Endothelial cell of umbilical vein (primary cell): ENCODE measurements around the gene TNIP3. TPM values are rescaled to one million over a fixed set of nuclear protein-coding genes. Genes with fewer than 3 reads are reported as not detected.

ENCODE experiments used
- BruUV-seq: library from RNA; stranded (reverse); fragments of 400-500 nt; replicated peaks from 2 replicates; lab custom pipeline; 2021; lab: Mats Ljungman, UMichigan
- CTCF ChIA-PET: fragments of 300-600, 350-600 bp; sonication (Branson Sonifier 250); formaldehyde crosslinking; loops from one replicate; lab custom pipeline; 2021; ENCODE audit warnings: antibody characterized with exemption, inconsistent platforms; lab: Charles Lee
- POLR2A ChIA-PET: fragments of 300-600, 350-600 bp; sonication (Branson Sonifier 250); formaldehyde crosslinking; loops from one replicate; lab custom pipeline; 2021; ENCODE audit warnings: antibody characterized with exemption, inconsistent platforms; lab: Charles Lee
- DNase-seq: peaks from one replicate; pipeline ENCODE4 v3.0.0-alpha.2; 2011; ENCODE audit warnings: low read depth, low spot score
- FAIRE-seq: peaks from 2 replicates; lab custom pipeline; 2011; peaks lifted over from hg19 to GRCh38; lab: Jason Lieb, UNC
- H2AFZ ChIP-seq: 2 replicates; pipeline ENCODE4 v1.6.0; 2012; ENCODE audit warnings: low read depth, low read length, control low read depth, inconsistent platforms
- H3K27ac ChIP-seq: 2 replicates; pipeline ENCODE4 v1.5.1; 2011; ENCODE audit warnings: low read depth, mild to moderate bottlenecking, control low read depth, low read length, moderate library complexity; ENCODE audit not compliant: insufficient read depth
- H3K27me3 ChIP-seq, 2 experiments: 2 replicates each; pipeline versions ENCODE4 v1.6.0 to v1.6.1; 2011; ENCODE audit warnings: low read length in 2 of 2, mixed read lengths in 1 of 2; ENCODE audit not compliant: control insufficient read depth in 2 of 2, insufficient read depth in 2 of 2
- H3K36me3 ChIP-seq, 2 experiments: 2 replicates in 1 of 2; 3 replicates in 1 of 2; pipeline ENCODE4 v1.5.1; 2011; ENCODE audit warnings: low read length in 2 of 2, mild to moderate bottlenecking in 1 of 2, moderate library complexity in 1 of 2; ENCODE audit not compliant: control insufficient read depth in 2 of 2, insufficient read depth in 2 of 2; ENCODE audit errors: extremely low read depth in 1 of 2
- H3K4me1 ChIP-seq: 3 replicates; pipeline ENCODE4 v1.5.1; 2011; ENCODE audit warnings: mild to moderate bottlenecking, low read length; ENCODE audit not compliant: control insufficient read depth, insufficient read depth; ENCODE audit errors: extremely low read depth
- H3K4me2 ChIP-seq: 2 replicates; pipeline ENCODE4 v1.6.1; 2011; ENCODE audit warnings: low read length, control low read depth, mixed read lengths; ENCODE audit not compliant: insufficient read depth
- H3K4me3 ChIP-seq, 3 experiments: fragments of 200-600 bp in 1 of 3; sonication (generic), shearing (Covaris generic) in 1 of 3; replicated peaks in 1 of 3; 2 replicates each; pipeline ENCODE4 v1.5.1; 2011 to 2016; ENCODE audit warnings: control low read depth in 3 of 3, low read length in 3 of 3, mild to moderate bottlenecking in 2 of 3, inconsistent platforms in 1 of 3, low read depth in 1 of 3, moderate library complexity in 1 of 3; ENCODE audit not compliant: insufficient read depth in 1 of 3
- H3K79me2 ChIP-seq: 2 replicates; pipeline ENCODE4 v1.6.0; 2012; ENCODE audit warnings: low read length, inconsistent platforms; ENCODE audit not compliant: control insufficient read depth, insufficient read depth
- H3K9ac ChIP-seq: replicated peaks from 2 replicates; pipeline ENCODE3; 2011; ENCODE audit warnings: low read length, control low read depth; ENCODE audit not compliant: insufficient read depth; ENCODE audit errors: extremely low read depth
- H3K9me1 ChIP-seq: replicated peaks from 3 replicates; pipeline ENCODE4 v1.6.0; 2011; ENCODE audit warnings: mild to moderate bottlenecking, low read length; ENCODE audit not compliant: control insufficient read depth, insufficient read depth; ENCODE audit errors: extremely low read depth
- H3K9me3 ChIP-seq: replicated peaks from 2 replicates; pipeline ENCODE4 v1.5.1; 2012; ENCODE audit warnings: low read length, inconsistent platforms; ENCODE audit not compliant: control insufficient read depth, insufficient read depth
- H4K20me1 ChIP-seq: replicated peaks from 2 replicates; pipeline ENCODE3; 2011; ENCODE audit warnings: mild to moderate bottlenecking, low read length; ENCODE audit not compliant: control insufficient read depth, insufficient read depth; ENCODE audit errors: extremely low read depth
- EZH2 ChIP-seq: IDR thresholded peaks from 2 replicates; pipeline ENCODE4 v1.6.1; 2012; ENCODE audit warnings: borderline replicate concordance, low read depth, mild to moderate bottlenecking, moderate library complexity, low read length, inconsistent platforms; ENCODE audit not compliant: severe bottlenecking
- FOS ChIP-seq: IDR thresholded peaks from 2 replicates; pipeline ENCODE4 v1.6.1; 2011; ENCODE audit warnings: mild to moderate bottlenecking, low read length, moderate library complexity, borderline replicate concordance; ENCODE audit not compliant: insufficient read depth
- GATA2 ChIP-seq: IDR thresholded peaks from 2 replicates; pipeline ENCODE4 v1.7.0; 2011; ENCODE audit warnings: low read depth, mild to moderate bottlenecking, moderate library complexity, mixed read lengths, low read length; ENCODE audit not compliant: insufficient read length, insufficient read depth
- JUN ChIP-seq: IDR thresholded peaks from 2 replicates; pipeline ENCODE4 v1.6.1; 2011; ENCODE audit warnings: borderline replicate concordance, low read depth; ENCODE audit not compliant: insufficient read length, insufficient read depth
- MYC ChIP-seq: IDR thresholded peaks from one replicate; pipeline ENCODE4 v1.6.1; 2011; ENCODE audit warnings: mild to moderate bottlenecking, low read depth, low read length
- POLR2A ChIP-seq: IDR thresholded peaks from 2 replicates; pipeline ENCODE4 v1.6.1; 2012; ENCODE audit warnings: low read depth, mild to moderate bottlenecking, control low read depth, low read length
- POLR2AphosphoS5 ChIP-seq: IDR thresholded peaks from 2 replicates; pipeline ENCODE4 v1.6.1; 2012; ENCODE audit warnings: low read depth, mild to moderate bottlenecking, control low read depth, low read length, moderate library complexity; ENCODE audit not compliant: insufficient read depth
- dilution Hi-C: fragments of 300-500 bp; cut with MboI; formaldehyde crosslinking; loops from one replicate; pipeline ENCODE4 v1.15.0; 2019; ENCODE audit warnings: low sequenced_read_pairs; ENCODE audit not compliant: extremely low pct_ligation_motif_present
- intact Hi-C: fragments of 100-400 bp; cut with micrococcal nuclease; formaldehyde crosslinking; loops from one replicate; pipeline ENCODE4 v1.10.0; 2022
- polyA plus RNA-seq, 4 experiments: library from polyadenylated mRNA; depleted of rRNA in 3 of 4; stranded (reverse) in 3 of 4; unstranded in 1 of 4; fragments of >200 nt; gene quantifications; 2 replicates each; pipeline versions ENCODE4 v1.2.1 to v1.2.3, GENCODE V29; 2011 to 2012; ENCODE audit warnings: missing spikeins in 1 of 4
- total RNA-seq: library from RNA; stranded (reverse); gene quantifications from 2 replicates; pipeline ENCODE4 v1.2.3, GENCODE V29; 2021
- TF ChIP-seq, protein P1 (sequence below): IDR thresholded peaks from 2 replicates; pipeline ENCODE4 v1.6.1; 2011; ENCODE audit not compliant: insufficient read depth, insufficient read length
- TF ChIP-seq, protein P2 (sequence below), 2 donors: IDR thresholded peaks; 1 replicate in 1 of 2; 2 replicates in 1 of 2; pipeline ENCODE4 v1.5.1; 2011; ENCODE audit warnings: low read length in 2 of 2, mild to moderate bottlenecking in 2 of 2, moderate library complexity in 2 of 2, control low read depth in 1 of 2, inconsistent platforms in 1 of 2, low read depth in 1 of 2; ENCODE audit not compliant: insufficient read depth in 1 of 2; ENCODE audit errors: extremely low read depth in 1 of 2

The TNIP3 gene
- total and polyA plus RNA-seq, 2 donors (not counting 3 experiments of a cell fraction or from before 2014, with no cell fraction given): not detected

DNA sequence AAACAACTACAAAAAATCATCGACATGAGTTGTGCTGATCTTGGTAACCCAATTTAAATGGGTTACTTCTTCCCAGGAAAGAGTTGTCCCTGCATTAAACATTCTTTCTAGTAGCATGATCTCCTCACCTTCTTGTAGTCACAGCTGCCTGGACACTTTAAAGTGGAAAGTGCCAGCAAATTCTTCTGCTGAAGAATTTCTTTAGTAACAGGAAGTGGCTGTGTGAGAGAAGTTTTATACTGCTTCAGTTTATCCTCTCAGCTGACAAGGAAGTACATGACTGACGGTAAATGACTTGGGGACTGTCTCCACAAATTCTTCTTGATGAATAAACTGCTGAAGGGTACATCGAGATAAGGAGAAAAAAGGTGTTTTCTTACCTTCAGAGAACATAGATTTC is 18.2 kb upstream of the TNIP3 start:
- Histone ChIP-seq H3K9me3 (no peaks in the 10 kb centered on the region), H3K79me2 (no peaks in the 10 kb centered on the region), H3K4me3 (no peak overlapping the region), H3K27ac (no peak overlapping the region), H3K4me2 (no peak overlapping the region), H2AFZ (no peak overlapping the region), H3K27me3 (peaks cover 0 to 6% of the 10 kb centered on the region in 2 experiments), H3K9me1 (no peaks in the 10 kb centered on the region), H3K9ac (no peak overlapping the region), H4K20me1 (no peaks in the 10 kb centered on the region), H3K36me3 (no peaks in the 10 kb centered on the region), H3K4me1 (no peaks in the 10 kb centered on the region)
- FAIRE-seq (no peak), DNase-seq (peak; percentile 10)
- dilution Hi-C loops (no loop called here), intact Hi-C loops (no loop called here)
- ChIA-PET POLR2A (no interaction called here), CTCF (interaction anchor here (1.4 kb wide), 1 partner anchor 66 kb away, joined by 3 read pairs; no protein-coding TSS in a partner anchor)
- BruUV-seq: no TSS peak
- TF ChIP-seq MYC: no peak
- TF ChIP-seq EZH2: no peak
- TF ChIP-seq GATA2: no peak
- TF ChIP-seq, protein P1, sequence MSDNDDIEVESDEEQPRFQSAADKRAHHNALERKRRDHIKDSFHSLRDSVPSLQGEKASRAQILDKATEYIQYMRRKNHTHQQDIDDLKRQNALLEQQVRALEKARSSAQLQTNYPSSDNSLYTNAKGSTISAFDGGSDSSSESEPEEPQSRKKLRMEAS: no peak
- no peak for TF ChIP-seq JUN
- no peak for TF ChIP-seq FOS
- TF ChIP-seq, protein P2, sequence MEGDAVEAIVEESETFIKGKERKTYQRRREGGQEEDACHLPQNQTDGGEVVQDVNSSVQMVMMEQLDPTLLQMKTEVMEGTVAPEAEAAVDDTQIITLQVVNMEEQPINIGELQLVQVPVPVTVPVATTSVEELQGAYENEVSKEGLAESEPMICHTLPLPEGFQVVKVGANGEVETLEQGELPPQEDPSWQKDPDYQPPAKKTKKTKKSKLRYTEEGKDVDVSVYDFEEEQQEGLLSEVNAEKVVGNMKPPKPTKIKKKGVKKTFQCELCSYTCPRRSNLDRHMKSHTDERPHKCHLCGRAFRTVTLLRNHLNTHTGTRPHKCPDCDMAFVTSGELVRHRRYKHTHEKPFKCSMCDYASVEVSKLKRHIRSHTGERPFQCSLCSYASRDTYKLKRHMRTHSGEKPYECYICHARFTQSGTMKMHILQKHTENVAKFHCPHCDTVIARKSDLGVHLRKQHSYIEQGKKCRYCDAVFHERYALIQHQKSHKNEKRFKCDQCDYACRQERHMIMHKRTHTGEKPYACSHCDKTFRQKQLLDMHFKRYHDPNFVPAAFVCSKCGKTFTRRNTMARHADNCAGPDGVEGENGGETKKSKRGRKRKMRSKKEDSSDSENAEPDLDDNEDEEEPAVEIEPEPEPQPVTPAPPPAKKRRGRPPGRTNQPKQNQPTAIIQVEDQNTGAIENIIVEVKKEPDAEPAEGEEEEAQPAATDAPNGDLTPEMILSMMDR (IDR thresholded peaks at IDR 0.05; ENCODE audit: extremely low read depth in 1 of 2, insufficient read depth in 1 of 2, low read depth in 1 of 2, low read length in 2 of 2): no peak
- no peak for TF ChIP-seq POLR2A
- no peak for TF ChIP-seq POLR2AphosphoS5
